ENCODE data around the gene BMAL1.

Gene BMAL1

DNA sequence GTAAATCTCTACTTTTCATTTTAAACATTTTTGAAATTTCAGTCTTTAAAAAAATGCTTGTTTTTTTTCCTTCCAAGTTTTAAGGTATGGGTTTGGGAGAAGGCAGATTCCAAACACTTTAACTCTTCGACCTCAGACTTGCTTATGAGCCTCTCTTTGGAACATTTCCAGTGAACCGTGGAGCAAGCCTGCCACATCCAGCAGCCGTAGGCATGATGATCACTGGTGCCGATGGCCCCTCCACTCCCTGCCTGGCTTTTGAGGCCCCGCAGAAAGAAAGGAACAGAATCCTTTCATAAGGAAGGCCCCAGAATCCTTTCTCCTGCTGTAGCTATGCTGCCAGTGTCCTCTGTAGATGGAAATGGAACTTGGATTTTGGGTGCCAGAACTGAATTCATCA, 50.7 kb downstream of the BMAL1 start:
- no peak overlapping the region for H3K4me3 ChIP-seq (ENCODE audit: low read depth, low read length)
- no peak for DNase-seq (ENCODE audit: low read depth, low spot score)
- CTCF ChIA-PET, result interaction anchor here (0.9 to 3.7 kb wide), 4 partner anchors 10 to 119 kb away, joined by 4 to 13 read pairs (median 6); no protein-coding TSS in a partner anchor
- POLR2A ChIA-PET, result no interaction called here
- TF ChIP-seq, protein P1, sequence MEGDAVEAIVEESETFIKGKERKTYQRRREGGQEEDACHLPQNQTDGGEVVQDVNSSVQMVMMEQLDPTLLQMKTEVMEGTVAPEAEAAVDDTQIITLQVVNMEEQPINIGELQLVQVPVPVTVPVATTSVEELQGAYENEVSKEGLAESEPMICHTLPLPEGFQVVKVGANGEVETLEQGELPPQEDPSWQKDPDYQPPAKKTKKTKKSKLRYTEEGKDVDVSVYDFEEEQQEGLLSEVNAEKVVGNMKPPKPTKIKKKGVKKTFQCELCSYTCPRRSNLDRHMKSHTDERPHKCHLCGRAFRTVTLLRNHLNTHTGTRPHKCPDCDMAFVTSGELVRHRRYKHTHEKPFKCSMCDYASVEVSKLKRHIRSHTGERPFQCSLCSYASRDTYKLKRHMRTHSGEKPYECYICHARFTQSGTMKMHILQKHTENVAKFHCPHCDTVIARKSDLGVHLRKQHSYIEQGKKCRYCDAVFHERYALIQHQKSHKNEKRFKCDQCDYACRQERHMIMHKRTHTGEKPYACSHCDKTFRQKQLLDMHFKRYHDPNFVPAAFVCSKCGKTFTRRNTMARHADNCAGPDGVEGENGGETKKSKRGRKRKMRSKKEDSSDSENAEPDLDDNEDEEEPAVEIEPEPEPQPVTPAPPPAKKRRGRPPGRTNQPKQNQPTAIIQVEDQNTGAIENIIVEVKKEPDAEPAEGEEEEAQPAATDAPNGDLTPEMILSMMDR (IDR thresholded peaks at IDR 0.05; ENCODE audit: insufficient read depth, low read length, missing control alignments), result no peak

DNA sequence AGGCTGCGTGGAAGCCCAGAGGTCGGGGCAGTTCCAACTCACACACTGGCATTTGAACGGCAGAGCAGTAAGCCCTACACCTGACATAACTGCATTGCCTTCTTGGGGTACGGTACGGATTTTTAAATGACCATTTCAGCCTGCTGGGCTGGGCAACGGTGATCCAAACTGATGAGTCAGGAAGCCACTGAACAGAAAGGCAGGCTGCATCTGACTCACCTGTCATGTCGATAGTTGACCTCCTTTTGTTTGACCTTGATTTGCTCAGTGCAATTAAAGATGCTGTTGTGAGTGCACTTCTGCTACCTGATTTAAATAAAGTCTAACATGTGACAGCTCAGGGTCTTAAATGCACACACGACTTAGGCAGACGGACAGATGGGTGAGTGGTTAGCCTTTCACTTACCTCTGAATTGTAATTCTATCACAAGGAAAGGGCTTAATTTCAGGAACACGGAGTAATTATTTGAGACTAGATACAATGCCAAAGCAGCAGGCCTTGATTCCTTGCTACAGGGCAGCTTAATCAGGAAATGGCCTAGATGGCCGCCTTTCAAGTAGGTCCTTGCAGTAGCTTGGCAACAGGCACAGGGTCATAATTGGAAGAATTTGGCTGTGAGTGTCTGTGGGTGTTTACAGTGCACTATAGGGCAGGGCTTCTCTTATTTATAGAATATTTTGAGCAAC, 52.2 kb downstream of the BMAL1 start:
- no peak for DNase-seq (ENCODE audit: low read depth, low spot score)
- TF ChIP-seq, protein P1 (IDR thresholded peaks at IDR 0.05; ENCODE audit: insufficient read depth, low read length, missing control alignments), result no peak
- POLR2A ChIA-PET, result no interaction called here

DNA sequence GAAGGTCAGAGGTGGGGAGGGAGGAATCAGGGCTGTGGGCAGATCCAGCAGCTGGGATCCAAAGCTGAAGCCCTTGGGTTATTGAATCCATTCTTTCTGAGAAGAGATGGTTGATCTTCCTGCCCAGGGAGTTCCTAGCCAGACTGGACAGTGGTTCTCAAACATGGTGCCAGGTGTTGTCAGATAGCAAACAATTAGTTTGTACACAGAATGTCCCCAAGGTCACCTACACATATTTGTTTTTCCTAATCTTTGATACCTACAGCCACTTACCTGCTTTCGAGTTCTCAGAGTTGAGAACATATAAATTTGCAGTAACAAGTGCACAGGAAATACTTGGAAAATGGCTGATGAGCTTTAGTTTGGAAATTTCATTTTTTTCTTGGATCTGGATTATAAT, 54.5 kb downstream of the BMAL1 start:
- no peak for DNase-seq (ENCODE audit: low read depth, low spot score)
- H3K4me3 ChIP-seq (ENCODE audit: low read depth, low read length), result no peak overlapping the region
- ChIA-PET CTCF (interaction anchor here (0.8 to 11.8 kb wide), 5 partner anchors 14 to 121 kb away, joined by 3 to 329 read pairs (median 72); no protein-coding TSS in a partner anchor), POLR2A (no interaction called here)
- TF ChIP-seq, protein P1 (IDR thresholded peaks at IDR 0.05; ENCODE audit: insufficient read depth, low read length, missing control alignments), result no peak

More for the DNA sequence above, 52.2 kb downstream of the BMAL1 start:
- CTCF ChIA-PET, result interaction anchor here (1.0 to 3.7 kb wide), 5 partner anchors 9 to 146 kb away, joined by 3 to 13 read pairs (median 7); no protein-coding TSS in a partner anchor
- H3K4me3 ChIP-seq (ENCODE audit: low read depth, low read length), result no peak overlapping the region

DNA sequence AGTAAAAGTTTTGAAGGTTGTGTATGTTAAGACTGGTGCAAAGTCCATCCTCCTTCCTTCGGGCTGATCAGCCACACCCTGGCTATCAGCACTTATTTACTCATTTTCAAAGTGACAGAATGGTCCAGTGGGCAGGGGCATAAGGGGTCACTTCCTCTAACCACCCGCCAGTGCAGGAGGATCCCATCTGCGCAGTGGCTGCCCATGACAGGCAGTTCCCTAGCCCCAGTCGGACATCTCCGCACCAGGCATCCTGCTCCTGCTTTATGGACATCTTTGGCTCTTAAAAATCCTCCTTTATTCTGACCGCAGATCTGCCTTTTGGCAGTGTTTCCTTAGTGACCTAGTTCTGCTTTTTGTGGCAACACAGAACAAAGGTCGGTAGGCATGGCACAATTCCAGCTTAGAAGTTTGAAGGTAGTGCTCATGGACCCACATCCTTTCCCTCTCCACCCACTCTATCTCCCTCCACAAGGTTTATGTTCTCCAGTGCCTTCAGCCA, 55.9 kb downstream of the BMAL1 start:
- ChIA-PET POLR2A (no interaction called here), CTCF (interaction anchor here (1.0 to 11.8 kb wide), 7 partner anchors 11 to 122 kb away, joined by 3 to 329 read pairs (median 32); no protein-coding TSS in a partner anchor)
- no peak overlapping the region for H3K4me3 ChIP-seq (ENCODE audit: low read depth, low read length)
- TF ChIP-seq, protein P1 (IDR thresholded peaks at IDR 0.05; ENCODE audit: insufficient read depth, low read length, missing control alignments), result no peak
- no peak for DNase-seq (ENCODE audit: low read depth, low spot score)

DNA sequence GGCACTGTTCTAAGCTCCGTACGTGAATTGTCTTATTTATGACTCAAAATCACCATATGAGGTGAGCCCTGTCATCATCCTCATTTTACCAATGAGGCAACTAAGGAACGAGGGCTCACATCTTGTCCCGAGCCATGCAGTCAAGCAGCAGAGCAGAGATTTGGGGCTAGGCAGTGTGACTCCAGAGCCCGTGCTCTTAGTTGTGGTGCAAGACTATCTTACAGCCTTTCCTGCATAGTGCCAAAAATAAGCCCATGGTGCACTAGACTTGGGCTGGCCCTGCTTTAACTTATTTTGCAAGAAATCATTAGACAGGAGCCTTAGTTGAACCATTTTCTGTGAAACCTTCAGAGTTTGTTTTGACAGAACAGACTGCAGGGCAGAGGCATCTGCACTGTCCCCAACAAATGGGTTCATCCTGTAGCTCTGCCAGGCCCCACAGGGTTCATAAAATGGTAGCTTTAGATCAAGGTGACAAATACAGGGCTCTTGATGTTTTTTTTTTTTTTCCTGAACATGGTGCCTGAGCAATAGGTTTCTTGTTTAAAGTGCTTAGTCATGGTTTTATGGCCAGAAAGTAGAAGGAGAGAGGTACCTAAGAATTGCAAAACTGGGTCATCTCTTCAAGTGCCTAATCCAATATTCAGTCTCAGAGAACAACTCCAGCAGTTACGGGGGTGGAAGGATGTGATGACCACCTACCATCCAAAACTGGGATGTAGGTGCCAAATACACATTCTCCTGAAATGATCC, 56.6 kb downstream of the BMAL1 start:
- CTCF ChIA-PET, result interaction anchor here (0.6 to 11.8 kb wide), 18 partner anchors 7 to 980 kb away, joined by 3 to 329 read pairs (median 10); no protein-coding TSS in a partner anchor
- no peak for DNase-seq (ENCODE audit: low read depth, low spot score)
- H3K4me3 ChIP-seq (ENCODE audit: low read depth, low read length), result no peak overlapping the region
- POLR2A ChIA-PET, result no interaction called here
- TF ChIP-seq, protein P1 (IDR thresholded peaks at IDR 0.05; ENCODE audit: insufficient read depth, low read length, missing control alignments), result no peak

DNA sequence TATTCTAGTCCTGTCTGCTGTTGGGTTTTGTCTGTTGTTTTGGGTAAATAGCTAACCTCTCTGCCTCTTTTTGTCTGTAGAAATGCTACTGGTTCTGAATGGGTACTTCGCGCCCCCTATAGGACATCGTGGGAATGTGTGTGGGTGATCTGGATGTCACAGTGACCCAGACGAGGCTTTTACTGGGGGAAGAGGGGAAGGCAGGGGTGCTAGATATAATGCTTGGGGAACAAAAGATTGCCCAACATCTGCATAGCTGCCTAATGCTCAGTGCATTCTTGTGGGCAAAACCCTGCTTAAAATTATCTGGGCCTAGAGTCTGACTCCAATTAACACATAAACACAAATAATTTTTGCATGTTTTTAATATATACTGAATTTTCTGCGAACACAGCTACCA, 57.7 kb downstream of the BMAL1 start:
- POLR2A ChIA-PET, result no interaction called here
- no peak overlapping the region for H3K4me3 ChIP-seq (ENCODE audit: low read depth, low read length)
- CTCF ChIA-PET, result interaction anchor here (0.6 to 11.8 kb wide), 46 partner anchors 9 to 1047 kb away, joined by 3 to 329 read pairs (median 5); no protein-coding TSS in a partner anchor
- DNase-seq (ENCODE audit: low read depth, low spot score), result no peak
- TF ChIP-seq, protein P1 (IDR thresholded peaks at IDR 0.05; ENCODE audit: insufficient read depth, low read length, missing control alignments), result peak; percentile 73

Data from AG04449 (cell line).